HepG2 (cell line): ENCODE results near the gene LTA4H. TPM values are rescaled to one million over a fixed set of nuclear protein-coding genes. Genes with fewer than 3 reads are reported as not detected.

ENCODE experiments used
- ATAC-seq: fragments of 200-7000 bp; cut with Tn5 transposase; 3 replicates; pipeline ENCODE4 v1.9.1; 2020; ENCODE audit warnings: mild to moderate bottlenecking, moderate library complexity
- BruUV-seq: library from RNA; stranded (reverse); fragments of 400-500 nt; replicated peaks from 2 replicates; lab custom pipeline; 2021; lab: Mats Ljungman, UMichigan
- CTCF ChIA-PET: fragments of 300-600 bp; formaldehyde crosslinking; extraction: SDS; loops from one replicate; lab custom pipeline; 2021; ENCODE audit warnings: low total read pairs, inconsistent platforms, low intra/inter-chr PET ratio; lab: Yijun Ruan, JAX
- POLR2A ChIA-PET: fragments of 350-600 bp; sonication (Branson Sonifier 250); formaldehyde crosslinking; loops from one replicate; lab custom pipeline; 2020; ENCODE audit warnings: antibody characterized with exemption, inconsistent platforms; lab: Yijun Ruan, JAX
- DNase-seq: peaks from one replicate; pipeline ENCODE4 v3.0.0-alpha.2; 2015; ENCODE audit warnings: low spot score
- FAIRE-seq: peaks from 3 replicates; lab custom pipeline; 2011; peaks lifted over from hg19 to GRCh38; lab: Jason Lieb, UNC
- H2AFZ ChIP-seq: one replicate; pipeline ENCODE4 v1.6.1; 2011; ENCODE audit warnings: low read length, inconsistent platforms
- H3K27ac ChIP-seq: fragments of 300-600 bp; 3 replicates; pipeline ENCODE4 v1.8.0; 2011; ENCODE audit warnings: mixed run types, mild to moderate bottlenecking, mixed read lengths, low read length, inconsistent platforms; ENCODE audit not compliant: insufficient read depth; ENCODE audit errors: extremely low read length
- H3K27me3 ChIP-seq, 2 experiments: fragments of 200-600 bp in 1 of 2; 2 replicates in 1 of 2; 3 replicates in 1 of 2; pipeline versions ENCODE4 v1.6.0 to v1.8.0; 2011; ENCODE audit warnings: low read length in 2 of 2, mild to moderate bottlenecking in 2 of 2, moderate library complexity in 2 of 2, inconsistent platforms in 1 of 2; ENCODE audit not compliant: insufficient read depth in 2 of 2, control insufficient read depth in 1 of 2
- H3K36me3 ChIP-seq, 2 experiments: fragments of 200-600 bp in 1 of 2; replicated peaks in 1 of 2; 2 replicates in 1 of 2; 3 replicates in 1 of 2; pipeline versions ENCODE4 v1.5.1 to v1.8.0; 2011; ENCODE audit warnings: low read length in 2 of 2, inconsistent platforms in 1 of 2; ENCODE audit not compliant: insufficient read depth in 2 of 2, control insufficient read depth in 1 of 2
- H3K4me1 ChIP-seq: 2 replicates; pipeline ENCODE4 v1.5.1; 2012; ENCODE audit warnings: low read length, inconsistent platforms; ENCODE audit not compliant: insufficient read depth
- H3K4me2 ChIP-seq: 2 replicates; pipeline ENCODE4 v1.6.0; 2011; ENCODE audit warnings: low read depth, low read length, inconsistent platforms
- H3K4me3 ChIP-seq, 3 experiments: fragments of 200-600 bp in 1 of 3; sonication (generic), shearing (Covaris generic) in 1 of 3; replicated peaks in 1 of 3; 2 replicates each; pipeline ENCODE4 v1.5.1; 2011 to 2016; ENCODE audit warnings: low read length in 3 of 3, inconsistent platforms in 2 of 3, low read depth in 2 of 3, mild to moderate bottlenecking in 2 of 3, control low read depth in 1 of 3, mixed read lengths in 1 of 3; ENCODE audit not compliant: insufficient read depth in 1 of 3
- H3K79me2 ChIP-seq: one replicate; pipeline ENCODE4 v1.6.1; 2011; ENCODE audit warnings: low read length, inconsistent platforms; ENCODE audit not compliant: insufficient read depth
- H3K9ac ChIP-seq: 2 replicates; pipeline ENCODE4 v1.6.0; 2011; ENCODE audit warnings: mild to moderate bottlenecking, low read depth, low read length, inconsistent platforms; ENCODE audit not compliant: insufficient read depth
- H3K9me3 ChIP-seq: 2 replicates; pipeline ENCODE4 v1.5.1; 2012; ENCODE audit warnings: mild to moderate bottlenecking, low read length
- H4K20me1 ChIP-seq: 2 replicates; pipeline ENCODE4 v1.6.0; 2011; ENCODE audit warnings: inconsistent platforms, mild to moderate bottlenecking, low read length, moderate library complexity; ENCODE audit not compliant: insufficient read depth
- ATM ChIP-seq: fragments of 450-650 bp; IDR thresholded peaks from 2 replicates; pipeline ENCODE4 v1.7.1; 2017; ENCODE audit warnings: mild to moderate bottlenecking, borderline replicate concordance
- CREBL2 ChIP-seq: sonication (generic); formaldehyde crosslinking; IDR thresholded peaks from 2 replicates; pipeline ENCODE4 v1.8.1; 2023; ENCODE audit warnings: missing genetic modification reagents, mild to moderate bottlenecking, borderline replicate concordance
- ETV6 ChIP-seq: sonication (generic); formaldehyde crosslinking; conservative IDR thresholded peaks from 2 replicates; pipeline ENCODE4 v1.4.0; 2020; ENCODE audit warnings: missing genetic modification reagents
- IKZF4 ChIP-seq: sonication (generic); formaldehyde crosslinking; IDR thresholded peaks from 2 replicates; pipeline ENCODE4 v1.5.1; 2020; ENCODE audit warnings: borderline replicate concordance, mild to moderate bottlenecking, low read depth, missing genetic modification reagents; ENCODE audit errors: not compliant biosample characterization
- JUN ChIP-seq: sonication (generic); formaldehyde crosslinking; IDR thresholded peaks from 2 replicates; pipeline ENCODE4 v1.4.0; 2020; ENCODE audit warnings: mild to moderate bottlenecking, missing genetic modification reagents
- MAFG ChIP-seq: sonication (generic); formaldehyde crosslinking; IDR thresholded peaks from 2 replicates; pipeline ENCODE4 v1.5.1; 2020; ENCODE audit warnings: mild to moderate bottlenecking, missing genetic modification reagents
- MXD1 ChIP-seq: sonication (generic); formaldehyde crosslinking; IDR thresholded peaks from 2 replicates; pipeline ENCODE4 v1.4.0; 2020; ENCODE audit warnings: mild to moderate bottlenecking, missing genetic modification reagents
- NFRKB ChIP-seq: fragments of 450-650 bp; IDR thresholded peaks from 2 replicates; pipeline ENCODE4 v1.6.1; 2017
- PCBP2 ChIP-seq: fragments of 200-400 bp; formaldehyde crosslinking; optimal IDR thresholded peaks from 2 replicates; pipeline ENCODE3; 2018; ENCODE audit warnings: low read length, low read depth; ENCODE audit not compliant: poor library complexity, severe bottlenecking
- TFDP2 ChIP-seq: sonication (generic); formaldehyde crosslinking; IDR thresholded peaks from 2 replicates; pipeline ENCODE4 v1.4.0; 2020; ENCODE audit warnings: missing genetic modification reagents
- ZNF318 ChIP-seq: sonication (generic); formaldehyde crosslinking; IDR thresholded peaks from 2 replicates; pipeline ENCODE4 v1.4.0; 2020; ENCODE audit warnings: mild to moderate bottlenecking, missing genetic modification reagents
- ZNF33A ChIP-seq: sonication (generic); formaldehyde crosslinking; IDR thresholded peaks from 2 replicates; pipeline ENCODE4 v1.5.1; 2020; ENCODE audit warnings: missing genetic modification reagents, mild to moderate bottlenecking, moderate library complexity, borderline replicate concordance
- ZNF740 ChIP-seq: sonication (generic); formaldehyde crosslinking; IDR thresholded peaks from 2 replicates; pipeline ENCODE4 v1.4.0; 2020; ENCODE audit warnings: missing genetic modification reagents
- WGBS: methylation state at CpG from one replicate; pipeline ENCODE4 v1.1.6; 2017; ENCODE audit warnings: low lambda C conversion rate; 5-methylcytosine and 5-hydroxymethylcytosine counted together
- in situ Hi-C: cut with HindIII; loops from 2 replicates; pipeline ENCODE4 v1.10.0; 2017; ENCODE audit warnings: low pct_unique_long_range_greater_than_20kb; ENCODE audit not compliant: extremely low pct_ligation_motif_present
- intact Hi-C: fragments of 100-400 bp; cut with micrococcal nuclease; formaldehyde crosslinking; loops from one replicate; pipeline ENCODE4 v1.10.0; 2022; ENCODE audit not compliant: unreplicated experiment
- polyA plus RNA-seq, 8 experiments: library from polyadenylated mRNA; depleted of rRNA in 3 of 8; stranded (reverse) in 7 of 8; unstranded in 1 of 8; fragments of >200 nt; fragmentation: Illumina TruSeq in 4 of 8; extraction: Trizol in 4 of 8; gene quantifications; 2 replicates each; pipeline versions ENCODE4 v1.2.1 to v1.2.3, GENCODE V29; 2011 to 2016; ENCODE audit warnings: low read depth in 4 of 8, missing spikeins in 1 of 8, mixed read lengths in 1 of 8; ENCODE audit not compliant: insufficient read depth in 1 of 8
- total RNA-seq, 5 experiments: library from RNA; depleted of rRNA; stranded (reverse); fragments of >200 nt; fragmentation: Illumina TruSeq; extraction: Trizol; gene quantifications; 2 replicates each; pipeline ENCODE4 v1.2.3, GENCODE V29; 2016; ENCODE audit warnings: low read depth in 1 of 5

Gene LTA4H
- total and polyA plus RNA-seq, 2 of the 13 experiments (the other 11 are each of a cell fraction or from before 2014, with no cell fraction given) = 87.5 to 90.4 TPM

GRCh38 chr12:96061323-96061722 is 25.9 kb upstream of the LTA4H start (continued):
- no peak for TF ChIP-seq TFDP2 (CRISPR knock-in tag)
- TF ChIP-seq ATM = no peak
- TF ChIP-seq IKZF4 (CRISPR knock-in tag) = no peak
- TF ChIP-seq MXD1 (CRISPR knock-in tag) = no peak
- TF ChIP-seq ZNF33A (CRISPR knock-in tag) = no peak
- TF ChIP-seq NFRKB = no peak
- TF ChIP-seq ZNF740 = no peak

GRCh38 chr12:96060041-96060440 is 24.7 kb upstream of the LTA4H start:
- no peak overlapping the region for H3K27ac ChIP-seq
- H4K20me1 ChIP-seq = no peaks in the 10 kb centered on the region
- peaks cover 0 to 10% of the 10 kb centered on the region in 2 experiments; a peak in 2 of 5 replicates for H3K27me3 ChIP-seq
- no TSS peak for BruUV-seq
- no peaks in the 10 kb centered on the region for H3K4me1 ChIP-seq
- POLR2A ChIA-PET = no interaction called here
- no peak overlapping the region for H3K9ac ChIP-seq
- 19% methylated on average over 7 of the region's 7 CpGs for WGBS
- H3K36me3 ChIP-seq = no peaks in the 10 kb centered on the region
- no peak for FAIRE-seq
- no peak overlapping the region for H3K4me3 ChIP-seq
- intact Hi-C loops = loop anchor here (5.0 kb wide), 1 partner anchor 342 kb away; the partner anchor contains the start of gene CDK17
- DNase-seq = no peak
- CTCF ChIA-PET = no interaction called here
- in situ Hi-C loops = loop anchor here (5.0 to 10.0 kb wide), 2 partner anchors 152 to 455 kb away; no protein-coding TSS in a partner anchor
- no peak for ATAC-seq
- H3K79me2 ChIP-seq = no peaks in the 10 kb centered on the region
- H2AFZ ChIP-seq = no peak overlapping the region
- H3K9me3 ChIP-seq = no peaks in the 10 kb centered on the region
- no peak overlapping the region for H3K4me2 ChIP-seq
- TF ChIP-seq PCBP2 (no peak), ZNF318 (CRISPR knock-in tag) (no peak), CREBL2 (CRISPR knock-in tag) (no peak), MAFG (CRISPR knock-in tag) (no peak), JUN (CRISPR knock-in tag) (no peak), ETV6 (no peak)
